SU-DHL-6 (cell line): Measurements from ENCODE around the gene TRPV4.
"Not testable (repeated sequence)": the region's sequence is repeated elsewhere in the genome, so short reads cannot be mapped to it uniquely, and the experiment has no call there.

ENCODE experiments used
- H2AFZ ChIP-seq: fragments of 200-600 bp; sonication (generic); 2 replicates; pipeline ENCODE4 v1.6.1; 2014; ENCODE audit warnings: low read depth, mild to moderate bottlenecking, moderate library complexity, mixed read lengths, antibody characterized with exemption, low read length; ENCODE audit not compliant: severe bottlenecking
- H3F3A ChIP-seq: fragments of 200-600 bp; shearing (Covaris generic); 2 replicates; pipeline ENCODE4 v1.6.0; 2016; ENCODE audit warnings: antibody characterized with exemption, mild to moderate bottlenecking; ENCODE audit not compliant: insufficient read depth
- H3K27ac ChIP-seq: fragments of 200-600 bp; sonication (generic); 2 replicates; pipeline ENCODE4 v1.5.1; 2016; ENCODE audit warnings: low read depth, mild to moderate bottlenecking, low read length, moderate library complexity, mixed read lengths
- H3K27me3 ChIP-seq: fragments of 200-600 bp; sonication (generic), shearing (Covaris generic); 2 replicates; pipeline ENCODE4 v1.6.0; 2014; ENCODE audit warnings: mild to moderate bottlenecking, low read length
- H3K36me3 ChIP-seq: fragments of 200-600 bp; sonication (generic); 2 replicates; pipeline ENCODE4 v1.6.1; 2014; ENCODE audit warnings: mild to moderate bottlenecking, low read length, mixed read lengths
- H3K4me2 ChIP-seq: fragments of 300-600, 200-600 bp; shearing (Covaris generic), sonication (generic); 2 replicates; pipeline ENCODE4 v1.6.0; 2014; ENCODE audit warnings: low read length, low read depth, mild to moderate bottlenecking; ENCODE audit not compliant: poor library complexity, severe bottlenecking
- H3K4me3 ChIP-seq: fragments of 200-600 bp; sonication (generic); 2 replicates; pipeline ENCODE4 v1.5.1; 2014; ENCODE audit warnings: antibody characterized with exemption, low read length, mild to moderate bottlenecking, mixed read lengths; ENCODE audit not compliant: insufficient read depth, poor library complexity, severe bottlenecking
- H3K79me2 ChIP-seq: fragments of 200-600 bp; sonication (generic); 2 replicates; pipeline ENCODE4 v1.6.1; 2014; ENCODE audit warnings: mild to moderate bottlenecking, low read length, moderate library complexity; ENCODE audit not compliant: insufficient read depth
- H3K9ac ChIP-seq: fragments of 200-600 bp; sonication (generic); 2 replicates; pipeline ENCODE4 v1.7.0; 2014; ENCODE audit warnings: mild to moderate bottlenecking, low read length
- H3K9me2 ChIP-seq: fragments of 200-600 bp; sonication (generic); replicated peaks from 2 replicates; pipeline ENCODE4 v1.6.1; 2014; ENCODE audit warnings: low read length; ENCODE audit not compliant: insufficient read depth
- H3K9me3 ChIP-seq: fragments of 200-600 bp; sonication (generic); 2 replicates; pipeline ENCODE4 v1.6.1; 2014; ENCODE audit warnings: low read length, mixed read lengths; ENCODE audit not compliant: insufficient read depth
- H4K20me1 ChIP-seq: fragments of 200-600 bp; sonication (generic); 2 replicates; pipeline ENCODE4 v1.6.1; 2014; ENCODE audit warnings: low read depth, mild to moderate bottlenecking, antibody characterized with exemption, low read length, moderate library complexity, mixed read lengths
- CTCF ChIP-seq: fragments of 200-600 bp; sonication (generic); IDR thresholded peaks from one replicate; pipeline ENCODE4 v1.5.1; 2017; ENCODE audit warnings: antibody characterized with exemption, mild to moderate bottlenecking, low read length, moderate library complexity; ENCODE audit not compliant: insufficient read depth, poor library complexity, severe bottlenecking
- EZH2phosphoT487 ChIP-seq: fragments of 200-600 bp; sonication (generic), shearing (Covaris generic); conservative IDR thresholded peaks from 2 replicates; pipeline ENCODE4 v1.6.1; 2018; ENCODE audit warnings: mild to moderate bottlenecking, antibody characterized with exemption, low read length, moderate library complexity, mixed read lengths

Gene TRPV4

GRCh38 chr12:109858764-109859163, 25.6 kb upstream of the TRPV4 start:
- Histone ChIP-seq H3K9me2 (no peaks in the 10 kb centered on the region), H3K27ac (no peak overlapping the region), H3K36me3 (no peaks in the 10 kb centered on the region), H2AFZ (no peak overlapping the region), H3F3A (no peaks in the 10 kb centered on the region), H3K4me2 (no peak overlapping the region), H3K9me3 (no peaks in the 10 kb centered on the region), H3K27me3 (no peaks in the 10 kb centered on the region), H4K20me1 (no peaks in the 10 kb centered on the region), H3K4me3 (no peak overlapping the region), H3K9ac (no peak overlapping the region), H3K79me2 (no peaks in the 10 kb centered on the region)
- TF ChIP-seq EZH2phosphoT487 (no peak), CTCF (no peak)

GRCh38 chr12:109857715-109858114, 24.5 kb upstream of the TRPV4 start:
- Histone ChIP-seq H3K79me2 (no peaks in the 10 kb centered on the region), H3K4me3 (no peak overlapping the region), H3F3A (no peaks in the 10 kb centered on the region)

GRCh38 chr12:109855377-109855776, 22.2 kb upstream of the TRPV4 start:
- no peaks in the 10 kb centered on the region for H3K9me2 ChIP-seq
- no peak overlapping the region for H3K27ac ChIP-seq
- H3K36me3 ChIP-seq = no peaks in the 10 kb centered on the region
- H4K20me1 ChIP-seq = no peaks in the 10 kb centered on the region
- H3K4me3 ChIP-seq = no peak overlapping the region
- TF ChIP-seq EZH2phosphoT487 (no peak), CTCF (no peak)
- H3F3A ChIP-seq = no peaks in the 10 kb centered on the region
- H3K4me2 ChIP-seq = no peak overlapping the region
- H3K27me3 ChIP-seq = no peaks in the 10 kb centered on the region
- no peaks in the 10 kb centered on the region for H3K79me2 ChIP-seq
- no peaks in the 10 kb centered on the region for H3K9me3 ChIP-seq
- no peak overlapping the region for H2AFZ ChIP-seq
- no peak overlapping the region for H3K9ac ChIP-seq

More at GRCh38 chr12:109857715-109858114, 24.5 kb upstream of the TRPV4 start:
- no peak for TF ChIP-seq CTCF
- no peak for TF ChIP-seq EZH2phosphoT487
- no peak overlapping the region for H3K9ac ChIP-seq
- H2AFZ ChIP-seq = no peak overlapping the region
- H4K20me1 ChIP-seq = no peaks in the 10 kb centered on the region
- H3K9me3 ChIP-seq = no peaks in the 10 kb centered on the region
- no peaks in the 10 kb centered on the region for H3K9me2 ChIP-seq
- H3K27me3 ChIP-seq = no peaks in the 10 kb centered on the region
- no peak overlapping the region for H3K4me2 ChIP-seq
- no peaks in the 10 kb centered on the region for H3K36me3 ChIP-seq
- no peak overlapping the region for H3K27ac ChIP-seq

- not testable (repeated sequence) for H2AFZ ChIP-seq, H3K4me2 ChIP-seq, H3K27ac ChIP-seq, H4K20me1 ChIP-seq, H3F3A ChIP-seq, H3K9ac ChIP-seq, H3K4me3 ChIP-seq, H3K9me3 ChIP-seq, H3K9me2 ChIP-seq, H3K79me2 ChIP-seq, H3K27me3 ChIP-seq, H3K36me3 ChIP-seq
Observed at GRCh38 chr12:109850518-109850917, 17.3 kb upstream of the TRPV4 start.
